OCI-LY3 (cell line): Measurements from ENCODE around the gene HIRIP3.

Experiments used
- H2AFZ ChIP-seq: fragments of 200-600, 300-600 bp; shearing (Covaris generic); 2 replicates; pipeline ENCODE4 v1.6.0; 2014; ENCODE audit warnings: antibody characterized with exemption, low read depth, low read length
- H3K27ac ChIP-seq: fragments of 200-600, 300-600 bp; sonication (generic); 2 replicates; pipeline ENCODE4 v1.5.1; 2014; ENCODE audit warnings: mild to moderate bottlenecking, low read length, moderate library complexity, mixed read lengths
- H3K27me3 ChIP-seq: fragments of 200-600, 300-600 bp; sonication (generic); 2 replicates; pipeline ENCODE4 v1.6.1; 2014; ENCODE audit warnings: low read depth, low read length, mixed read lengths
- H3K36me3 ChIP-seq: fragments of 200-600, 300-600 bp; sonication (generic); replicated peaks from 2 replicates; pipeline ENCODE3; 2014; ENCODE audit warnings: low read depth, low read length, mixed read lengths
- H3K4me1 ChIP-seq: fragments of 300-600, 200-600 bp; sonication (generic); 2 replicates; pipeline ENCODE4 v1.6.1; 2014; ENCODE audit warnings: low read length, mixed read lengths
- H3K4me2 ChIP-seq: fragments of 200-600, 300-600 bp; sonication (generic); 2 replicates; pipeline ENCODE4 v1.6.1; 2014; ENCODE audit warnings: low read length, mixed read lengths
- H3K4me3 ChIP-seq: fragments of 300-600, 200-600 bp; sonication (generic); 2 replicates; pipeline ENCODE4 v1.5.1; 2014; ENCODE audit warnings: antibody characterized with exemption, mild to moderate bottlenecking, low read length, moderate library complexity
- H3K79me2 ChIP-seq: fragments of 300-600, 200-600 bp; shearing (Covaris generic); 2 replicates; pipeline ENCODE4 v1.6.1; 2014; ENCODE audit warnings: mild to moderate bottlenecking, low read length, mixed read lengths
- H3K9ac ChIP-seq: fragments of 300-600, 200-600 bp; shearing (Covaris generic); 2 replicates; pipeline ENCODE4 v1.6.0; 2014; ENCODE audit warnings: mild to moderate bottlenecking, low read length, moderate library complexity
- H3K9me3 ChIP-seq: fragments of 200-600, 300-600 bp; shearing (Covaris generic); 2 replicates; pipeline ENCODE4 v1.6.1; 2014; ENCODE audit warnings: low read length, mixed read lengths; ENCODE audit not compliant: insufficient read depth
- H4K20me1 ChIP-seq: fragments of 200-600, 300-600 bp; sonication (generic); 2 replicates; pipeline ENCODE4 v1.6.1; 2016; ENCODE audit warnings: low read length, mixed read lengths; ENCODE audit not compliant: insufficient read depth
- CTCF ChIP-seq: fragments of 200-600, 300-600 bp; sonication (generic); IDR thresholded peaks from 2 replicates; pipeline ENCODE4 v1.5.1; 2014; ENCODE audit warnings: antibody characterized with exemption, low read length, low read depth
- EZH2phosphoT487 ChIP-seq: fragments of 200-600 bp; shearing (Covaris generic); IDR thresholded peaks from 2 replicates; pipeline ENCODE4 v1.6.1; 2018; ENCODE audit warnings: antibody characterized with exemption, mixed run types, low read depth

Gene HIRIP3

GRCh38 chr16:29990034-29990433 lies 5.4 kb downstream of the HIRIP3 start:
- no peak overlapping the region for H3K4me3 ChIP-seq
- TF ChIP-seq CTCF = no peak
- TF ChIP-seq EZH2phosphoT487 = no peak
- no peak overlapping the region for H2AFZ ChIP-seq
- H3K36me3 ChIP-seq = peaks cover 36% of the 10 kb centered on the region
- H4K20me1 ChIP-seq = no peaks in the 10 kb centered on the region
- no peak overlapping the region for H3K9ac ChIP-seq
- no peaks in the 10 kb centered on the region for H3K27me3 ChIP-seq
- no peak overlapping the region for H3K4me2 ChIP-seq
- H3K4me1 ChIP-seq = peaks cover 8% of the 10 kb centered on the region
- H3K9me3 ChIP-seq = no peaks in the 10 kb centered on the region
- no peak overlapping the region for H3K27ac ChIP-seq
- H3K79me2 ChIP-seq = peaks cover 6% of the 10 kb centered on the region; the same call in 1 of the 2 replicates

- TF ChIP-seq EZH2phosphoT487 = no peak
- TF ChIP-seq CTCF = no peak
- no peaks in the 10 kb centered on the region for H3K79me2 ChIP-seq
- H3K9ac ChIP-seq = no peak overlapping the region
- no peak overlapping the region for H2AFZ ChIP-seq
- H3K27ac ChIP-seq = no peak overlapping the region
- no peaks in the 10 kb centered on the region for H4K20me1 ChIP-seq
- peaks cover 2% of the 10 kb centered on the region; the same call in 1 of the 2 replicates for H3K4me1 ChIP-seq
- peaks cover 43% of the 10 kb centered on the region for H3K36me3 ChIP-seq
- no peak overlapping the region for H3K4me2 ChIP-seq
- H3K4me3 ChIP-seq = no peak overlapping the region
- no peaks in the 10 kb centered on the region for H3K27me3 ChIP-seq
- no peaks in the 10 kb centered on the region for H3K9me3 ChIP-seq
Observed at GRCh38 chr16:29989111-29989858, 6.1 kb downstream of the HIRIP3 start.

GRCh38 chr16:29988346-29989075 lies 6.9 kb downstream of the HIRIP3 start:
- Histone ChIP-seq H3K9me3 (no peaks in the 10 kb centered on the region), H3K79me2 (no peaks in the 10 kb centered on the region), H2AFZ (no peak overlapping the region), H3K4me1 (no peaks in the 10 kb centered on the region), H3K27me3 (no peaks in the 10 kb centered on the region), H3K36me3 (peaks cover 49% of the 10 kb centered on the region), H3K4me2 (no peak overlapping the region), H3K4me3 (no peak overlapping the region), H4K20me1 (no peaks in the 10 kb centered on the region), H3K9ac (no peak overlapping the region), H3K27ac (no peak overlapping the region)
- TF ChIP-seq EZH2phosphoT487 (no peak), CTCF (no peak)

GRCh38 chr16:29987371-29988085 lies 7.9 kb downstream of the HIRIP3 start:
- Histone ChIP-seq H3K9me3 (no peaks in the 10 kb centered on the region), H3K27ac (no peak overlapping the region), H3K9ac (no peak overlapping the region), H3K79me2 (no peaks in the 10 kb centered on the region), H4K20me1 (no peaks in the 10 kb centered on the region), H3K27me3 (no peaks in the 10 kb centered on the region), H3K4me2 (no peak overlapping the region), H3K4me3 (no peak overlapping the region), H2AFZ (no peak overlapping the region), H3K4me1 (no peaks in the 10 kb centered on the region), H3K36me3 (peaks cover 45% of the 10 kb centered on the region)
- TF ChIP-seq EZH2phosphoT487 (no peak), CTCF (no peak)
